Stimulated activated CD8-positive, alpha-beta memory T cell treated with anti-CD3 and anti-CD28 coated beads, Interleukin-12 subunit alpha, Interleukin-12 subunit beta, amount 100 ng/mL, for 4 hours (primary cell): Measurements from ENCODE around the gene MBP.

ENCODE experiments used
- DNase-seq: peaks from one replicate; pipeline ENCODE4 v3.0.0-alpha.2; 2020; ENCODE audit warnings: low read depth

Gene MBP

DNA sequence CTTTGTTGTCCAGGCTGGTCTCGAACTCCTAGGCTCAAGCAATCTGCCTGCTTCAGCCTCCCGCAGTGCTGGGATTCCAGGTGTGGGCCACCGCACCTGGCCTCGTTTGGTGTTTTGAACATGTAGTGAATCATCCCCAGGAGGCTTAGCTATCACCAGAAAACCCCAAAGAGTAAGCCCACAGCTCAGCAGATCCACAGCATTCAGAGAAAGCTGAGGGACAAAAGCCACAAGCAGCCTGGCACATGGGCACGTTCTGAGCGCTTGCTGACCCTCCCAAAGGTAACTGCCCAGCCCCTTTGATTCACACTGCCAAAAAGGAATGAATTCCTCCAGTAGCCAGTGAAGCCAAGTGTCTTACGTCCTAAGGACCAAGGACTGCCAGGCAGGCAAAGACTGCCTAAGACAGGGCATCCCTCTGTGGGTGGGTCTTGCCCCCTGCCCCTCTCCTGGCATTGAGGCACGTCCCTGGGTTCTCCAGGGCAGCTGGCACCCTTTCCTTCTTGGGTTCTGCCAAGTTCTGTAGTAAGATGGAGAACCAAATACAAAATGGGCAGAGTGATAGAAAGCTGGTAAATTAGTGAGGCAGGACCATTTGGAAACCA, 31.7 kb downstream of the MBP start:
- DNase-seq = no peak

DNA sequence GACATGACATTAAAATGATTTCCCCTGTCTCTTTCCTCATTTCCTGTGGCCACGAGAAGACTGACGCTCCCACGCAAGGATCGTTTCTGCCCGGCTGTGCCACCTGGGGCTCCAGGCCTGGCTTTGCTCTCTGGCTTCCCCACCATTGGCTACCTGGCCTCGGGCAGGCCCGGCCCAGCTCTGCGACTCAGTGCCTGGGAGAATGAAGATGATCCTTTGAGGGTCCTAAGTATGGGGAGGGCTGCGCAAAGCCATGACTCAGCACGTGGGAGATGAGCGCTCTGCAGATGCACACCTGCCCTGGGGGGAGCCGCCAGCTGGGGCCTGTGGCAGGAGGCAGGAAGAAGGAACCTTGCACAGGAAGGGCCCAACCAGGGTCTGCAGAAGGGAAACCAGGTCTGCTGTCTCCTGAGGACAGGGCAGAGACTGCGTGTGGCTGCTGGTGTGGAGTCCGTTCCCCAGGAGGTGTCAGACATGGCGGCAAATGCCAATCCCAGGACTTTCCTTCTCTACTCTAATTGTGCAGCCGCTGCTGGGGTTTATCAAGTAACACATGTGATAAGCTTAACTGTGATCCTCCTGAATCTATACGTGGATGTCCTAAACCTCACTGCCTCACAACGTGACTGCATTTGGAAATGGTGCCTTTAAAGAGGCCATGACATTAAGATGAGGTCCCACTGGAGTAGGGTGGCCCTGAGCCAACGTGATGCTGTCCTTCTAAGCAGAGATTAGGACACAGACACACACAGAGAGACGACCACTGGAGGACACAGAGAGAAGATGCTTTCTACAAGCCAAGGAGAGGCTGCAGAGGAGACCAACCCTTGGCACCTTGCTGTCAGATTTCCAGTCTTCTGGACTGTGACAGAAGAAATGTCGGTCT, 32.9 kb downstream of the MBP start:
- DNase-seq = no peak

DNA sequence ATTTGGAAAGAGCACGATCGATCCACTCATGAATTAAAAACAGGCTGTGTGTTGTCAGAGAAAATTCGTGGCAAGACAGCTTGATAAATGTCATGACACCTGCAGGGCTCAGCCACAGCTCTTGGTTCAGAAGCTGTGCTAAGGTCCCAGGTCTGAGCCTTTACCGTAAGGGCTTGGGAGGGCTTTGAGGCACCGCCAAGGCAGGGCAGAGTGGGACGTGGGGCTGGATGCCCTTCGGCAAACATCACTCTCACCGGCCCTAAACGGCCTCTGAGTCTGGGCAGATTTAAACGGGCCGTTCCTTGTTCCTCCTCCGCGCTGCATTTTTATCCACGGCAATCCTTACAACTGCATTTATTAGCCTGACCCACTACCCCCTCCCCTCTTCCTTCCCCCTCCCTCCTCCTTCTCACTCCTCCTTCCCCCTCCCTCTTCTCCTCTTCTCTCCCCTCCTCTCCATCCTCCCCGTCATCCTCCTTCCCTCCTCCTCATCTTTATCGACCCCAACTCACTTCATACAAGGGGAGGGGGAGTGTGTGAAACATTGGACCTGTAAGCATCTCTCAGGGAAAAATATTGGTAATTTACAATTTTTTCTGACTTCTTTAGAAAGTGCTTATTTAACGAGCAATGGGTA, 33.9 kb downstream of the MBP start:
- no peak for DNase-seq

DNA sequence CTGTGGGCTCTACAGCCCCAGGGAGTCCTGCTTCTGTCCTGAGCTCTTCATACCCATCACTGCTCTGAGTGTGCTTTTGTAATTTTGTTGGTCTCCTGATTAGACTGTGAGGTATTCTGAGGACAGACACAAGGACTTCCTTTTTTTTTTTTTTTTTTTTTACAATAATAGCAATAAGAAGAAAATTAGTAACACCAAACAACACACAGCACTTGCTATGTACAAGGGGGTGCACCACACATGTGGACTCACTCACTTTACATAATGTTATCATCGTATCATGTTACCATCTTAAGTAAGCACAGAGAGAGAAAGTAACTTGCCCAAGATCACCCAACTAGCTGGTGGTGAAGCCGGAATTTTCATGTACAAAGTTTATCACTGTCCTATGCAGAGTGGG, 34.6 kb downstream of the MBP start:
- no peak for DNase-seq

DNA sequence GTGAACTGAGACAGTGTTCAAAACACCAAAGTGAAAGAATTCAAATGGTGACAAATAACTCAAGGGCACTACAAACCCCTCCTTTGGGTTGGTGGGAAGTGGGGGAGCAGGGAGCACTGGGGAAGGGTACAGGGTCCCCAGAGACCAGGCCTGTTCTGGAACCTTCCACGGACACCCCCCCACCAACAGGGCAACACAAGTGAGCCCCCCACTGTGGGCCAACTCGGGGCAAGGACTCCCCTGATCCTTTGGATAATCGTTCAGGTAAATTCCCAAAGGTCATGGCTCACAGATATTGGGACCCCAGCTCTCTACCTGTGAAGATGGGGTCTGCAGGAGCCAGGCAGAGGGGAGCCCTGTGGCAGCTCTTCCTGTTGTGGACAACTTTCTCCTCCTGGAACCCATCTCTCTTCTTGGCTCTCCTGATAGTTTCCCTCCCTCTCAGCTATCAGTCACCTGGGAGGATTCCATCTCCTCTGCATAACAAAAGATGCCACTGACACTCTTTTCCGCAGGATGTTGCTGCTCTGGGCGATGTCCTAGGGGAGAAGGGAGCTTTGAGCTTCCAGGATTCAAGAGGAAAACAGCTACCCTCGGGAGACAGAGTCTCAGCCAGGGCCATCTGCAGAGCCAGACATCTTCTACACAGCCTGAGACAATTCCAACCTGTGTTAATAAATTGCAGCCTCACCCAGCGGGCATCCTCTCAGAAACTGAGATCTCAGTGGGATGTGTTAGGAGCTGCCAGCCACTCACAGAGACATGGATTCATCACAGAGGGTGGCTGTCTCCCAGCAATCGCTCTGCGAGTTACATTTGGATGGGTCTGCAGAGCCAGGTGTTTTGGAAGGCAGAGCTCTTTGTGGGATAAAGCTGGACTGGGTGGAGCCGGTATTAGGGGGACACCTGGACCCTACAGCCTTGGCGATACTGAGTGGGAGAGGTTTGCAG, 35.4 kb downstream of the MBP start:
- DNase-seq = no peak

DNA sequence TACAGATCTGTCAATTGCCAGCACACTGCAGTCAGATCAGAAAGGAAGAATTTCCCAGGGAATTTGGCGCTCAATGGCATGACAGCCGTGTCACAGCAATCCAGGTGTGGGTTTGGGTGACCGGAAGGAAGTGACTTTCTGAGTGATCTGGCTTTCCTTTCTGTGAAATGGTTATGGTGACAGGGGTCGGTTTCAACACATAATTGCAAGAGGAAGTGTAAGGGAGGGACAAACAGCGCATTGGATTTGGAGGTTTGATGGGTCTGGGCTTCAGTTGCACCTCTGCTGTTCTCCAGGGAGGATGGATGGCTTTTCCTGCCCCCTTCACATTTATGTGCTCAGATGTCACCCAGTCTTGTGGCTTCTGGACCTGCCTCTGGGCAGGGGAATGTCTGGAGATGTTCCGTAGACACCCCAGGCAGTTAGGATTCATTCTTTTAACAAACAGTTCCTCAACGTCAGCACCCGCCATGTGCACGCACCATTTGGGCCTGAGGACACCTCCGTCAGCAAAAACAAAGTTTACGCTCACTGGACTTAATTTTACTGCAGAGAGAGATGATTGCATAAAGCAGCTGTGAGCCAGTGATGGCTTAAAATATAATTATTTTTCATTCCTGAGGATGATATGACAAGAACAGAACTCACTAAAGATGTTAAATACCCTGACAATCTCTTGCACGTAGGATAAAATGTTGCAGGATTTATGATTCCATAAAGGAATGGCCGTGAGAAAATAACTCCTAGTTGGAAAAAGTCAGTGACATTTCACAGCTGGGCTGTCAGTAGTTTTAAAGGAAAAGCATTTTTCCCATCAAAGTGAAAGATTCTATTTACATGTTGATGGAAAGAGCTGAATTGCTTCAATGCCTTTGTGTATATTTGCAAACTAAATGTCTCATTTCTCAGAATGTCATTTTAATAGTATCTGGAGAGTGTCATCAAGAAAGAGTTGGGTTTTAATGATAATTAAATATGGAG, 36.9 kb downstream of the MBP start:
- no peak for DNase-seq

DNA sequence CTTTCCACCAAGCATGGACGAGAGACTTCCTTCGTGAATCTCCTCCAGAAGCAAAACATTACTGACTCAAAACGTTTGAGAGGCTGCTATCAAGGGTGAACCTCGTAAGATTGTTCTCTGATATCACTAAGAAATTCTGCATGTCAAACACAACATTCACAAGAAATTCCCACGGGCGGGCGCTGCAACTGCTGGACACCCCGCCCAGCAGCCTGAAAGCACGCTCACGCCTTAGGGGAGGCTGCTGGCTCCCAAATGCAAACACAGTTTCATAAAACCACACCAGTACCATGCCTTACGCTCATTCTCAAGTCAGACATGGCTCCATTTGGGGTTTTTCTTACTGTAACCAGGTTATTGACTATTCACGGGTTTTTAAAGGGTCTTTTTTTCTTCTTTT, 39.0 kb downstream of the MBP start:
- DNase-seq = no peak

DNA sequence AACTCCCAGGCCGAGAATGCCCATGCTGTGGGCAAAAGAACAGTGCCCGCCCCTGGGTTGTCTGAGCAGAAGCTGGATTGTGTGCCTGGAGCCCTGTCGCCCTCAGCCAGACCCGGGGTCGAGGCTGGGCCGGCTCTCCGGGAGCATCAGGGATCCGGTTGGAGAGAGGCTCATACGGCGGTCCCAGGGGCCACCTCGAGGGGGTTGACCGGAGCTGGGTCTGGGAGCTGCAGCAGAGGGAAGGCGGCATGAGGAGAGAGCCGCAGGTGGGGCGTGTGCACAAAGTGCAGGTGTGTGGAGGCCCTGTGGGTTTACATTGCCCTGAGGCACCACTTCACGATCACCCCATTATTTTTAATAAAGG, 39.5 kb downstream of the MBP start:
- DNase-seq = no peak

DNA sequence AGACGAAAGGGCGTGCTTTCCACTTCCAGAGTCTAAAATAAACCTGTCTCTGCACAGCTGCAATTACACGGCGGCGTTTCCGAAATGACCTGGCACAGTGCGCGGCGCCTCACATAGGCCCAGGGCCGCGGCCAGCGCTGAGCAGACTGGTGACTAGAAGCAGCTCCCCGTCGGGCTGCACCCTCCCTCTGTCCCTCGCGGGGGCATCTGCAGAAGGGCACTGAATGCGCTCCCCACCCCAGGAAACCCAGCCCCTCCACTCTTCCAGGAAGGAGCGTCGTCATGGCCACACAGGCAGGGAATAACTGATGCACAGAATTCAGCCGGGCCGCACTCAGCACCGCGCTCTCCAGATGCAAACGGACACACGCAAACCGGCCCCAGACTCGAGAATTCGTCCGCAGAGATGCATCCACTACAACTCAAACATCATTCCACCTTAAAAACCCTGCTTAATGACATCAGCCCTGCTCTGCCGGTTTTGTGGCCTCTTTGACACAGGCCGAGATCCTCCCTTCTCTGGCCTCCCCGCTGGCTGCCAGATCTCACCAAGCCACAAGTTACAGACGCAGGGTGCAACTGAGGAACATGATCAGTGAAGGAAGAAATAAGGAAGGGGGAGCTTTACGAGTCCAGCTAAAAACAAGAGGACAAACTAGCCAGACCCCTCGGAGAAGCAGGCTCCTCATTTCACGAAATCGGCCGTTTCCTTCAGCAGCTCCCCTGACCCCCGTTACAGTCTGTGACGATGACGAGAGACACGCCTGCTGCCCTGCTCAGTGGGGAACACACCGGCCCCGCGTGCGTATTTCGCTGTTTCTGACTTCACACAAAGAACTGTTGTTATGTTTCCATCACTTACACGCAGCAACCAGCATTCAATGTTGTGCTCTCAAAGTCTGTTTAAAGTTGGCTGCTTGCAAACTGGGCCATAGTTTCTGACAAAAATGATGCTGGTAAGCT, 40.2 kb downstream of the MBP start:
- no peak for DNase-seq

DNA sequence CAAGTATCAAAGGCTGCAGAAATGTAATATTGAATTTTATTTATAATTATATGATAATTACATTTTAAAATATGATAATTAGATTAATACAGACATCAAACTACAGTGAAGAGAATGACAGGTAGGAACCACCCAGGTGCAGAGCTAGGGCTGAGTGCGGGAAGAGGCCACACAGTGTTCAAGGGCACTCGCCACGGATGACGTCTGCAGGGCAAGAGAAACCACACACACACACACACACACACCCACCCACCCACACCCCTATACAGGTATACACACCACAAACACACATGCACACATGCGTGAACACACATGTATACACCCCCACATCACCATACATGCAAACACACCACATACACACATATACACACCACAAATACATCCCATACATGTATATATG, 41.2 kb downstream of the MBP start:
- DNase-seq = no peak

DNA sequence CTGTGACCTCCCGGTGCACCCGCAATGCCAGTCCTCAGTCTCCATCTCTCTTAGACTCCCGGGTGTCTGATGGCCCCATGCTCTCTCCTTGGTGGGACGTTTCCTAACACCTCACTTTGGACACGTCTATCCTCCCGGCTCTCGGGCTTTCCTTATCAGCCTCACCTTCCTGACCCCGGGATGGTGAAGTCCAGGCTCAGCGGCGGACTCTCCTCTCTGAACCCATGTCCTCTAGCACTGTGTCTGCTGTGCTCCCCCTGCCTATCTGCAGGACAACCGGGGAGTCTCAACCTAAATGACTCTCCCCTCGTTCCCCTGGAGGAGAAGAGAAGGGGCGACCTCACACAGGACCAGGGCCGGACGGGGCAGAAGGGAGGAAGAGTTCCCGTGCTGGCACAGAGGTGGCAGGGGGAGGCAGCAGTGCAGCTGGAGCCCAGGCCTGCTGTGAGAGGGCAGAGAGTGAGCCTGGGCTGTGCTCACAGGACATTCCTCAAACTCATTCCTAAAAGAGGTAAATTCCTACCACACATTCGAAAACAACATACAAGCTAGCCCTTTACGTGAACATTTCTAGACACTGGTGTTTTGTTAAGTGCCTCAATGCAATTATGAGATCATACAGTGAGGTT, 41.9 kb downstream of the MBP start:
- no peak for DNase-seq

DNA sequence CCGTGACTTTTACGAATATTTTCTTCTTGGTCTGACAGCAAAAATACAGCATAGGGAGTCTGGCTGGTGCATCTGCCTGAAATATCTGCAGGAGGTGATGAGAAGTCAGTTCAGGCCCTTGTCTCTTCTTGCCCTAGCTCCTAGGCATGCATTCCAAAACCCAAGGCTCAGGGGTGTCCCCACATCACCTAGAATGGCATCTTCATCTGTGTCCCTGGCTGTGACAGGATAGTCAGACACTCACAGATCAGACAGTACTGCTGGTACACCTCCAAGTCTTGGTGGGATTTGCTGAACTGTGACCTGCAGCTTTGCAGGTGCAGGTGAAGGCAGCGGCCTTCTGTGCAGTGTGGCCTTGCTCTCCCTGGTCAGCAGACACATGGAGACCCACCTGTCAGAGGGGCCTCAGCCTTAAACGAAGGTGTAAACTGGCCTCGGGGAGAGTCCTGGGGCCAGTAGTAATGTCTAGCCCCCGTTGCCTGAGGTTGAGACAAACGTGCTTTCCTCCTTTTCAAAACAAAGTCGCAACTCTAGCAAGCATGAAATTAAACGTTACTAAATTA, 42.8 kb downstream of the MBP start:
- no peak for DNase-seq

DNA sequence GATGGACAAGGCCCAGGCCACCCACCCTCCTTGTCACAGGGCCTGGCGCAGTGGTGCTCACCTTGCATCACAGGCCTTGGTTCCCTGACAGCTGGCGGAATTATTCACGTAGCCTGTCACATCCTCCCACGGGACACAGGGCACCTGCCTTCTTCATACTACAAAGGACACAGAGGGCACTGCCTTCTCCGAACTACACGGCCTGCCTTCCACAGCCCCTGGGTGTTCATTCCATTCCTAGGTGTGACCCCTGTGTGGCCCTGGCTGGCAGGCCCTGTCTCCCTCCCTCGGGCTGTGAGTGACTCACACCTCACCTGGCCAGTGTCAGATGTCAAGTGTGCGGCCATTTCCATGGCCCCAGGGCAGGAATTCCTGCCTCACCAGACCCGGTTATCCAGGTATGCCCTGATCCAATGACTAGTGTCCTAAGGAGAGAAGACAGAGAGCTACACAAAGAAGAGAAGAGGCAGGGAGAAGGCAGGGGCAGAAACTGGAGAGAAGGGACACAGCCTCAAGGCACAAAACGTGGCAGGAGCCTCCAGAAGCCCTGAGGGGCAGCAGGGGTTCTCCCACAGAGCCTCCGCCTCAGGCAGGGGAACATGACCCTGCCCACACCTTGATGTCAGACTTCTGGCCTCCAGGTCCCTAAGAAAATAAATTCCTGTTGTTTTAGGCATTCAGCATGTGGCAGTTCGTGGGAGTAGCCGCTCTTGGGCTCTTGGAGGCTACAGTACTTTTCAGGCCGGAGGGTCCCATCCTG, 43.4 kb downstream of the MBP start:
- no peak for DNase-seq

DNA sequence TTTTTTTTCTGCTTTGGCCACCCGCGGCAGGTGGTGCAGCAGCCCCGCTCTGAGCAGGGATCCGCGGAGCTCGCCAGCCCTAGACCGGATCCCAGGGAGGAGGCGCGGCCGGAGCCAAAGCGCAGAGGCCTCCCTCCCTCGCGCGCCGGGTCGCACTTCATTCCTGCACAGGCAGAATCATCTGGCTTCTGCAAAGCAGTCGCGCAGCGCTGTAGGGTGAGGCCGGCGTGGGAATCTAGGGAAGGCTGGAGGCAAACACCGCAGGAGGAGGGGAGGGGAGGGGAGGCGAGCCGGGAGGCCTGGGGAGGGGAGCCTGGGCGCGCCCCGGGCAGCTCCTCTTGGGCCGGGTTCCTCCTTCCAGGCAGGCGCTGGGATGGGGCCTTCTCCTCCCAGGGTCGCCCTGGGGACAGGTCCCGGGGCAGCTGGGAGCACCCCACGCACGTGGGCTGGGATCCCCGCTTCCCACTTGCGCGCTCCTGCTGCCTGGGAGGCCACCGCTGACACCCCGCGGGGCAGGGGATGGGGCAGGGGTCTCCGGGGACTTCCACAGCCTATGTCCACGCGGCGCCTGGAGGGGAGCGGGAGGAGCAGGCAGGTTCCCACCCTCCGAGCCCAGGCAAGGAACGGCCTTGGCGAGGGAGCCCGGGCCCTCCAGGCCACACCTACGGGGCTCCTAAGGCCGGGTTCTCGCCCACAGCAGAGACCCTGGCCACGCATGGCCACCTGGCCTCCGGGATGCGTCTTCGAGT, 45.0 kb downstream of the MBP start:
- DNase-seq = no peak

DNA sequence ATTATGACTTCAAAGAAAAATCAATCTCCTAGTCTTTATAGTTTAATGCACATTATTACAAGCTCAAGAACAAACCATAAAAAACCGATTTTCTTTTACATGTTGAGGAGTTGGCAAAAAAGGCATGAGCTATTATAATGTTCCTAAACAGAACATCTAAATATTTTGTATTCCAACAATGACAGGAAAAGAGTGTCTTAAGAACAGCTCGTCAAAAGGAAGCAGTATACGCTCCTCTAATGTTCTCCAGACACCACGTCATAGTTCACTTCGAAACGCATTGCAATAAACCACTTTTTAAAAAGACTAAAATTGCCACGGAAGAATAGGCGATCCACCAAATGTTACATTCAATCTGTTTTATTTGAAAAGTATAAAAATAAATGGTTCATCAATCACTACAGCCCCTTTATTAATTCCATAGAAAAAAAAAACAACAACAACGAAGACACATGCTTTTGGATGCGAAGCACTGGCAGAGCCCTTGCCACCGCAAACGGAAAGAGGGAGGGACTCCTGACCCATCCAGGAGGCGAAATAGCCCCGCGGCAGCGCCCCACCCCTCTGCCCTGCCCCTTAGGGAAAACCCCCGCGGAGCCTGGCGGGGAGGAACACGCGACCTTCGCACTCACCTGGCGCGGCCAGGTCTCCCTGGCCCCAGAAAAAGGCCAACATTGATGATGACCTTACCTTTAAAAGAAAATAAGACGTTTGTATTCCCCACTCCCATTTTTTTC, 45.8 kb downstream of the MBP start:
- no peak for DNase-seq

DNA sequence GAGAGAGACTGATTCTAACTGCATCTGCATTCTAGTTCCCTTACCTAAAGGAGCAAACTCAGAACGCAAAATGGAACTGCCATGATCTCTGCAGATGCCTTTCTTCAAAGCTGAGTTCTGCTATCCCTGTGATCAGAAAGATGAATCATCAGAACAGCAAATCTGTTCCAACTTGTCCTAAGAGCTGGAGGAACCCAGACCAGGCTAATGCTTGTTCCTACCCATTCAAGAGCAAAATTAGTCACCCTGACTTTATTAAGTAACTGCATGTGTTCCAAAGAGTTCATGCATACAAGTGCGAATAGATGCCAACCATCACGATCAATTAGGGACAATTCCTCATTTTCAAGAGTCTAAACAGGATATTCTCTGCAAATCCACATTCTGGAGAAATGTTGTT, 46.5 kb downstream of the MBP start:
- no peak for DNase-seq

DNA sequence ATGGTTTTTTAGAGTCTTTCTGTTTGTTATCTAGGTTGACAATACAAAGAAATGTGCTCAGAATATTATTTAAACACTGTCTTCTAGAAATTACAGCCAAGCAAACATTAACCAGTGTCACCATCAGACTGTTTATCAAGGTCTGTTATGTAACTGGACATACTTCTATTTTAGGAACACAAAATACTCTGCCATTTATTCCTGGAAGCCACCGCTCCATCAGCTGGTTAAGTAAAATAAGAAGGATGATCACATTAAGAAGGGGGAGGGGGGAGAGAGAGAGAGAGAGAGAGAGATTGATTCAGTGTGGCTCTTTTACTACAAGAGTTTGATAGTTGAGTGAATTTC, 47.9 kb downstream of the MBP start:
- no peak for DNase-seq
